Right lobe of liver (tissue), 6 donors: Measurements from ENCODE around the gene ALDH3A2. TPM values are rescaled to one million over a fixed set of nuclear protein-coding genes. Genes with fewer than 3 reads are reported as not detected.

ENCODE experiments used
- ATAC-seq, 4 donors: fragments of 200-7000 bp; cut with Tn5 transposase; one replicate each; pipeline ENCODE4 v1.9.1; 2020; ENCODE audit warnings: mild to moderate bottlenecking in 4 of 4, moderate library complexity in 4 of 4
- DNase-seq, 3 donors: peaks; one replicate each; pipeline ENCODE4 v3.0.0-alpha.2; 2020
- H3K27ac ChIP-seq, 3 donors: fragments of 200-600 bp; one replicate each; pipeline ENCODE4 v1.8.0; 2022
- H3K27me3 ChIP-seq, 2 donors: fragments of 200-600 bp; one replicate each; pipeline ENCODE4 v1.8.0; 2022
- H3K36me3 ChIP-seq, 4 donors: fragments of 200-600 bp; sonication (generic) in 1 of 4; one replicate each; pipeline versions ENCODE4 v1.5.1 to v1.8.0; 2017 to 2022; ENCODE audit warnings: control low read depth in 1 of 4
- H3K4me1 ChIP-seq, 4 donors: fragments of 200-600 bp; sonication (generic) in 1 of 4; one replicate each; pipeline versions ENCODE4 v1.5.1 to v1.8.0; 2017 to 2022; ENCODE audit warnings: control low read depth in 1 of 4
- H3K4me3 ChIP-seq, 3 donors: fragments of 200-600 bp; one replicate each; pipeline ENCODE4 v1.8.0; 2022
- H3K9me3 ChIP-seq, 4 donors: fragments of 200-600 bp; sonication (generic) in 1 of 4; one replicate each; pipeline versions ENCODE4 v1.5.1 to v1.8.0; 2017 to 2022; ENCODE audit warnings: control low read depth in 1 of 4
- POLR2A ChIP-seq: fragments of 450-650 bp; IDR thresholded peaks from one replicate; pipeline ENCODE4 v1.6.1; 2017; ENCODE audit warnings: antibody characterized with exemption, mild to moderate bottlenecking
- WGBS: methylation state at CpG from one replicate; pipeline ENCODE4 v1.1.6; 2018; ENCODE audit warnings: low coverage, low lambda C conversion rate; ENCODE audit not compliant: insufficient coverage; ENCODE audit errors: missing lambda C conversion rate; 5-methylcytosine and 5-hydroxymethylcytosine counted together
- intact Hi-C, 2 donors: fragments of 100-400 bp; cut with DNase I; formaldehyde crosslinking; loops; one replicate each; pipeline versions ENCODE4 v1.11.2 to v1.14.1; 2022
- total RNA-seq, 6 experiments: library from RNA; depleted of rRNA in 2 of 6; stranded (reverse); fragments of >200 nt in 2 of 6; fragmentation: NEBNext Ultra II Directional in 3 of 6; extraction: Animal tissue kit (Norgen Biotek cat#: 25700) in 3 of 6; gene quantifications; one replicate each; pipeline versions ENCODE4 v1.1.0 to v1.2.4, GENCODE V29; 2016 to 2023
- TF ChIP-seq, protein P1 (sequence below), 4 donors: fragments of 200-600 bp in 3 of 4; fragments of 450-650 bp in 1 of 4; IDR thresholded peaks; one replicate each; pipeline versions ENCODE4 v1.5.1 to v1.8.0; 2016 to 2022; ENCODE audit warnings: antibody characterized with exemption in 4 of 4, mild to moderate bottlenecking in 2 of 4
- donor health status: DM: no; HTN: yes; CAD: no.
- donor health status: DM: no; HTN: no; CAD: no.
- donor health status: DM: no; HTN: no; CAD: no.
- donor health status: DM: no; HTN: yes; CAD: no.
- donor health status: DM: no; HTN: yes; CAD: no.

ALDH3A2 gene
- total RNA-seq, 6 experiments from 2014 or later = 102 to 264 (median 182) TPM

- 77% methylated on average over 9 of the region's 18 CpGs for WGBS
- H3K27ac ChIP-seq = no peak overlapping the region
- no peaks in the 10 kb centered on the region for H3K27me3 ChIP-seq
- DNase-seq (peak in 1 of 3 donors; percentile 50), ATAC-seq (peak; percentile 24 to 72 (median 59))
- no peak overlapping the region for H3K4me3 ChIP-seq
- H3K36me3 ChIP-seq = no peaks in the 10 kb centered on the region
- no peak for TF ChIP-seq POLR2A
- TF ChIP-seq, protein P1, sequence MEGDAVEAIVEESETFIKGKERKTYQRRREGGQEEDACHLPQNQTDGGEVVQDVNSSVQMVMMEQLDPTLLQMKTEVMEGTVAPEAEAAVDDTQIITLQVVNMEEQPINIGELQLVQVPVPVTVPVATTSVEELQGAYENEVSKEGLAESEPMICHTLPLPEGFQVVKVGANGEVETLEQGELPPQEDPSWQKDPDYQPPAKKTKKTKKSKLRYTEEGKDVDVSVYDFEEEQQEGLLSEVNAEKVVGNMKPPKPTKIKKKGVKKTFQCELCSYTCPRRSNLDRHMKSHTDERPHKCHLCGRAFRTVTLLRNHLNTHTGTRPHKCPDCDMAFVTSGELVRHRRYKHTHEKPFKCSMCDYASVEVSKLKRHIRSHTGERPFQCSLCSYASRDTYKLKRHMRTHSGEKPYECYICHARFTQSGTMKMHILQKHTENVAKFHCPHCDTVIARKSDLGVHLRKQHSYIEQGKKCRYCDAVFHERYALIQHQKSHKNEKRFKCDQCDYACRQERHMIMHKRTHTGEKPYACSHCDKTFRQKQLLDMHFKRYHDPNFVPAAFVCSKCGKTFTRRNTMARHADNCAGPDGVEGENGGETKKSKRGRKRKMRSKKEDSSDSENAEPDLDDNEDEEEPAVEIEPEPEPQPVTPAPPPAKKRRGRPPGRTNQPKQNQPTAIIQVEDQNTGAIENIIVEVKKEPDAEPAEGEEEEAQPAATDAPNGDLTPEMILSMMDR (IDR thresholded peaks at IDR 0.05) = peak in 3 of 4 donors; percentile 30 to 32 (median 32)
- no peaks in the 10 kb centered on the region for H3K9me3 ChIP-seq
- intact Hi-C loops = no loop called here
- peaks cover 0 to 12% (median 4%) of the 10 kb centered on the region in 4 donors for H3K4me1 ChIP-seq
These were observed 70.2 kb downstream of the ALDH3A2 start for GRCh38 chr17:19718613-19719354.

GRCh38 chr17:19719355-19720209 is 71.0 kb downstream of the ALDH3A2 start:
- ATAC-seq = no peak
- intact Hi-C loops = no loop called here
- Histone ChIP-seq H3K27ac (no peak overlapping the region), H3K4me1 (peaks cover 0 to 17% (median 4%) of the 10 kb centered on the region in 4 donors), H3K9me3 (no peaks in the 10 kb centered on the region), H3K4me3 (no peak overlapping the region), H3K36me3 (no peaks in the 10 kb centered on the region), H3K27me3 (no peaks in the 10 kb centered on the region)
- no peak for TF ChIP-seq POLR2A
- TF ChIP-seq, protein P1 (IDR thresholded peaks at IDR 0.05) = no peak
- WGBS = 92% methylated on average over 2 of the region's 23 CpGs
- no peak for DNase-seq

- H3K4me1 ChIP-seq = peaks cover 0 to 23% (median 4%) of the 10 kb centered on the region in 4 donors
- peak in 1 of 3 donors; percentile 18 for DNase-seq
These were observed 71.6 kb downstream of the ALDH3A2 start for GRCh38 chr17:19720210-19720475.

DNA sequence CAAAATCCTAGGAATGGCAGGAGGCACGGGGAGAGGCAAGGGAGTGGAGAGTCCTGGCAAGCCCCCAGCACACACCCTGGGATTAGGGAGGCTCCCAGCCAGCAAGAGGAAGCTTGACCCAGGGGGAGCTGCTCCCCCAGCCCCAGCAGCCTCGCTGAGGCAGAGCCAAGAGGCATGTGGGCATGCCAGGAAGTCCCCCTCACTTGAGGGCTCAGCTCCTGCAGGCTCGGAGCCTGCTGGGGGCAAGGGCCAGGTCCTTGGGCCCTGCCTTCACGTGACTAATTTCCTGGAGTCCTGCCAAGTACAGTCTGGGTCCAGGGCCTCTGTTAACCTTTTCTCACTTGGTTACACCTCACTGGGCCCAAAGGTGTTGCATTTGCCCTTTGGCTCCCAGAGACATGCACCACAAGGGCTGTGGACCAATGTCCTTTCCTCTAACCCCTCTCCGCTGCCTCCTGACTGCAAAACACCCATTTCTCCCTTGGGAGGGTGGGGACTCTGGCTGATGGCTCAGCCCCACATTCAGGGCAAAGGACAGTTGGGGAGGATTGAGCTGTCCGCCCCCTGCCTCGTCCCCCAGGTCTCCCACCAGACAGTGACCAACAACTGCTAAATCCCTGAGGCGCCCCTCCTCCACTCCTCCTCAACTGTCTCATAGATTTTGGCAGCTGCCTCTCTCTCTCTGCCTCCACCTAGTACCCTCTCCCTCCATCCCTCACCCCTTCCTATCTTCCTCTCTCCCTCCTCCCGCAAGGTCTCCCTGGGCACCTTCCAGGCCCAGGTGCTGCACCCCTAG is 72.3 kb downstream of the ALDH3A2 start:
- 79% methylated on average over 4 of the region's 9 CpGs for WGBS
- H3K9me3 ChIP-seq = no peaks in the 10 kb centered on the region
- H3K27ac ChIP-seq = peak overlapping the region in 1 of 3 donors; percentile 18
- peaks cover 0 to 23% (median 4%) of the 10 kb centered on the region in 4 donors for H3K4me1 ChIP-seq
- DNase-seq = peak in 2 of 3 donors; percentile 70 to 80
- TF ChIP-seq, protein P1 (IDR thresholded peaks at IDR 0.05) = no peak
- TF ChIP-seq POLR2A = no peak
- H3K4me3 ChIP-seq = no peak overlapping the region
- no peaks in the 10 kb centered on the region for H3K36me3 ChIP-seq
- intact Hi-C loops = no loop called here
- peak; percentile 39 to 72 (median 53) for ATAC-seq
- no peaks in the 10 kb centered on the region for H3K27me3 ChIP-seq

More at GRCh38 chr17:19720210-19720475, 71.6 kb downstream of the ALDH3A2 start:
- no peak for ATAC-seq
- WGBS = 60% methylated on average over 2 of the region's 5 CpGs
- no peak overlapping the region for H3K4me3 ChIP-seq
- H3K36me3 ChIP-seq = no peaks in the 10 kb centered on the region
- no peaks in the 10 kb centered on the region for H3K27me3 ChIP-seq
- no peaks in the 10 kb centered on the region for H3K9me3 ChIP-seq
- TF ChIP-seq POLR2A = no peak
- TF ChIP-seq, protein P1 (IDR thresholded peaks at IDR 0.05) = no peak
- no peak overlapping the region for H3K27ac ChIP-seq
- intact Hi-C loops = no loop called here
